Measurements from ENCODE around the gene DDN. TPM values are rescaled to one million over a fixed set of nuclear protein-coding genes. Genes with fewer than 3 reads are reported as not detected.

DDN gene
- total and polyA plus RNA-seq, 2 donors (not counting 1 experiment from before 2014, with no cell fraction given): 0.10 to 0.75 TPM

- Mint-ChIP-seq H3K4me3 (no peak overlapping the region), H3K4me1 (no peaks in the 10 kb centered on the region), H3K27ac (no peak overlapping the region), H3K27me3 (no peaks in the 10 kb centered on the region), H3K9me3 (ENCODE audit: insufficient read depth) (no peaks in the 10 kb centered on the region)
- Histone ChIP-seq H3K79me2 (ENCODE audit: control insufficient read depth, insufficient read depth, low read length) (peaks cover 16% of the 10 kb centered on the region), H4K20me1 (ENCODE audit: control insufficient read depth, insufficient read depth, low read length, poor library complexity, severe bottlenecking) (peaks cover 22% of the 10 kb centered on the region), H2AFZ (ENCODE audit: insufficient read depth, low read depth, low read length, poor library complexity, severe bottlenecking) (no peak overlapping the region), H3K9ac (ENCODE audit: low read length) (no peak overlapping the region), H3K36me3 (replicated peaks in 1 of 2; ENCODE audit: control extremely low read depth in 1 of 2, control insufficient read depth in 1 of 2, extremely low read depth in 1 of 2, insufficient read depth in 2 of 2, low read length in 1 of 2) (peaks cover 0 to 83% of the 10 kb centered on the region in 2 experiments), H3K27me3 (replicated peaks in 1 of 4; ENCODE audit: control extremely low read depth in 1 of 4, control insufficient read depth in 3 of 4, insufficient read depth in 4 of 4, low read length in 3 of 4) (no peaks in the 10 kb centered on the region), H3K4me1 (ENCODE audit: control insufficient read depth in 2 of 2, insufficient read depth in 2 of 2, low read length in 2 of 2) (no peaks in the 10 kb centered on the region), H3K4me2 (replicated peaks; ENCODE audit: low read depth, low read length, poor library complexity, severe bottlenecking) (no peak overlapping the region), H3K4me3 (ENCODE audit: control extremely low read depth in 1 of 5, extremely low read depth in 1 of 5, insufficient read depth in 1 of 5, low read depth in 2 of 5, low read length in 4 of 5) (no peak overlapping the region), H3K9me3 (ENCODE audit: control extremely low read depth in 1 of 3, control insufficient read depth in 2 of 3, insufficient read depth in 1 of 3, low read length in 2 of 3) (no peaks in the 10 kb centered on the region), H3K27ac (ENCODE audit: low read length in 2 of 2) (no peak overlapping the region)
- WGBS (ENCODE audit: insufficient coverage): 100% methylated on average over 6 of the region's 9 CpGs
- intact Hi-C loops (cut with micrococcal nuclease): no loop called here
- ATAC-seq (ENCODE audit: low read depth): no peak
- ChIA-PET CTCF (interaction anchor here (0.8 kb wide), 1 partner anchor 44 kb away, joined by 3 read pairs; no protein-coding TSS in a partner anchor), POLR2A (no interaction called here)
- no peak for TF ChIP-seq EZH2 (IDR thresholded peaks at IDR 0.05; ENCODE audit: borderline replicate concordance, insufficient read depth, low read depth, low read length, poor library complexity, severe bottlenecking)
- TF ChIP-seq CTCF (IDR thresholded peaks at IDR 0.05): no peak
- no peak for DNase-seq
Measured at GRCh38 chr12:49037111-49037946, 38.2 kb upstream of the DDN start.

- Histone ChIP-seq H2AFZ (ENCODE audit: insufficient read depth, low read depth, low read length, poor library complexity, severe bottlenecking) (no peak overlapping the region), H3K27ac (ENCODE audit: low read length in 2 of 2) (no peak overlapping the region), H3K27me3 (replicated peaks in 1 of 4; ENCODE audit: control extremely low read depth in 1 of 4, control insufficient read depth in 3 of 4, insufficient read depth in 4 of 4, low read length in 3 of 4) (no peaks in the 10 kb centered on the region), H3K4me3 (ENCODE audit: control extremely low read depth in 1 of 5, extremely low read depth in 1 of 5, insufficient read depth in 1 of 5, low read depth in 2 of 5, low read length in 4 of 5) (no peak overlapping the region), H4K20me1 (ENCODE audit: control insufficient read depth, insufficient read depth, low read length, poor library complexity, severe bottlenecking) (peaks cover 25% of the 10 kb centered on the region), H3K36me3 (replicated peaks in 1 of 2; ENCODE audit: control extremely low read depth in 1 of 2, control insufficient read depth in 1 of 2, extremely low read depth in 1 of 2, insufficient read depth in 2 of 2, low read length in 1 of 2) (peaks cover 0 to 75% of the 10 kb centered on the region in 2 experiments), H3K9me3 (ENCODE audit: control extremely low read depth in 1 of 3, control insufficient read depth in 2 of 3, insufficient read depth in 1 of 3, low read length in 2 of 3) (no peaks in the 10 kb centered on the region), H3K4me2 (replicated peaks; ENCODE audit: low read depth, low read length, poor library complexity, severe bottlenecking) (no peak overlapping the region), H3K79me2 (ENCODE audit: control insufficient read depth, insufficient read depth, low read length) (peaks cover 9% of the 10 kb centered on the region), H3K4me1 (ENCODE audit: control insufficient read depth in 2 of 2, insufficient read depth in 2 of 2, low read length in 2 of 2) (no peaks in the 10 kb centered on the region), H3K9ac (ENCODE audit: low read length) (no peak overlapping the region)
- POLR2A ChIA-PET: no interaction called here
- ATAC-seq (ENCODE audit: low read depth): no peak
- 75% methylated on average over 2 of the region's 4 CpGs for WGBS (ENCODE audit: insufficient coverage)
- Mint-ChIP-seq H3K4me1 (no peaks in the 10 kb centered on the region), H3K27ac (no peak overlapping the region), H3K9me3 (ENCODE audit: insufficient read depth) (no peaks in the 10 kb centered on the region), H3K27me3 (no peaks in the 10 kb centered on the region), H3K4me3 (no peak overlapping the region)
- TF ChIP-seq CTCF (IDR thresholded peaks at IDR 0.05): no peak
- intact Hi-C loops (cut with micrococcal nuclease): no loop called here
- DNase-seq: no peak
- CTCF ChIA-PET: interaction anchor here (0.7 to 1.3 kb wide), 3 partner anchors 9 to 70 kb away, joined by 3 to 4 read pairs (median 3); no protein-coding TSS in a partner anchor
Measured at GRCh38 chr12:49036029-49036428, 36.9 kb upstream of the DDN start.

All from B cell (primary cell).